ENCODE results near the gene RASSF1. TPM values are rescaled to one million over a fixed set of nuclear protein-coding genes. Genes with fewer than 3 reads are reported as not detected.

Gene RASSF1
- total RNA-seq, 1 experiment from 2014 or later, result 15.8 TPM

DNA sequence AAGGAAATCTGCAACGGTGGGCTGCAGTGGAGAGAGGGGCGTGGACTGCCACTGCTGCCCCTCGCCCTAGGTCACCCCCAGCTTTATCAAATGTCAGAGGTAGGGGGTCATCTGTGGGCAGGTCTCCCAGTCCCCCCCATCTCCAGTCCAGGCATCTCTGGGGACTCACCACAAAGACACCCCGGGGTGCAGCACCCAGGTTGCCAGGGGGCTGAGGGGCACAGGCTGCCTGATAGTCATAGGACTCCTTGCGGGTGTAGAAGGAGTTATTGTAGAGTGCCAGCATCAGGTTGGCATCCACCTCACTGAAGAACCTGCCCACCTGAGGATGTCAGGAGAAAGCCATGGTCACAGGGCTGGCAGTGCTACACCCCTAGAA lies 25.2 kb upstream of the RASSF1 start:
- Histone ChIP-seq H3K9me3 (ENCODE audit: control insufficient read depth, low read depth, low read length) (no peaks in the 10 kb centered on the region), H3T11ph (ENCODE audit: low read length) (no peak overlapping the region), H4K8ac (replicated peaks; ENCODE audit: insufficient read length, low read depth, low read length) (no peak overlapping the region), H2BK5ac (ENCODE audit: insufficient read length, low read length) (no peak overlapping the region), H3K4ac (ENCODE audit: low read depth, low read length) (no peak overlapping the region), H3K23ac (ENCODE audit: insufficient read length, low read depth, low read length) (no peak overlapping the region), H4K5ac (ENCODE audit: insufficient read length, low read depth, low read length) (no peak overlapping the region), H2BK12ac (ENCODE audit: insufficient read length, low read depth, low read length) (no peak overlapping the region), H4K20me1 (ENCODE audit: control insufficient read depth, insufficient read depth, insufficient read length) (no peaks in the 10 kb centered on the region), H2AFZ (ENCODE audit: low read length) (no peak overlapping the region), H3K9ac (ENCODE audit: extremely low read depth, insufficient read length, low read length) (no peak overlapping the region), H3K56ac (ENCODE audit: insufficient read length, low read depth, low read length) (no peak overlapping the region), H2BK20ac (ENCODE audit: low read depth, low read length, poor library complexity, severe bottlenecking) (no peak overlapping the region), H3K23me2 (ENCODE audit: insufficient read length, low read depth, low read length, poor library complexity, severe bottlenecking) (peaks cover 10% of the 10 kb centered on the region), H4K91ac (ENCODE audit: insufficient read length, low read depth, low read length) (no peak overlapping the region), H3K18ac (ENCODE audit: insufficient read length, low read depth, low read length) (no peak overlapping the region), H3K27ac (ENCODE audit: insufficient read length, low read depth, low read length) (no peak overlapping the region), H3K14ac (ENCODE audit: insufficient read depth, low read length) (no peak overlapping the region), H3K79me2 (ENCODE audit: insufficient read depth, low read length) (no peaks in the 10 kb centered on the region), H3K27me3 (ENCODE audit: insufficient read depth, low read length) (no peaks in the 10 kb centered on the region), H3K4me2 (ENCODE audit: insufficient read depth, insufficient read length, low read length) (peak overlapping the region; percentile 63), H3K79me1 (ENCODE audit: insufficient read depth, low read depth, low read length, poor library complexity, severe bottlenecking) (no peaks in the 10 kb centered on the region), H3K4me1 (ENCODE audit: insufficient read depth, low read length) (no peaks in the 10 kb centered on the region), H2BK15ac (ENCODE audit: low read depth, low read length) (no peak overlapping the region), H2BK120ac (ENCODE audit: low read depth, low read length, poor library complexity, severe bottlenecking) (no peak overlapping the region), H2AK5ac (ENCODE audit: insufficient read length, low read length) (no peak overlapping the region)
- no peak for DNase-seq
- Mint-ChIP-seq H3K4me3 (peak overlapping the region; percentile 68 to 85), H3K27me3 (ENCODE audit: low read depth) (peaks cover 17% of the 10 kb centered on the region), H3K27ac (no peak overlapping the region), H3K9me3 (no peaks in the 10 kb centered on the region; a peak in 1 of 5 replicates), H3K4me1 (peaks cover 9 to 14% of the 10 kb centered on the region in 2 experiments), H3K36me3 (ENCODE audit: insufficient read depth in 1 of 3, low read depth in 3 of 3) (no peaks in the 10 kb centered on the region)
- no CpG with 5 or more reads among the region's 5 CpGs for WGBS (ENCODE audit: extremely low coverage, insufficient read length, low lambda C conversion rate)
- TF ChIP-seq, protein P1, sequence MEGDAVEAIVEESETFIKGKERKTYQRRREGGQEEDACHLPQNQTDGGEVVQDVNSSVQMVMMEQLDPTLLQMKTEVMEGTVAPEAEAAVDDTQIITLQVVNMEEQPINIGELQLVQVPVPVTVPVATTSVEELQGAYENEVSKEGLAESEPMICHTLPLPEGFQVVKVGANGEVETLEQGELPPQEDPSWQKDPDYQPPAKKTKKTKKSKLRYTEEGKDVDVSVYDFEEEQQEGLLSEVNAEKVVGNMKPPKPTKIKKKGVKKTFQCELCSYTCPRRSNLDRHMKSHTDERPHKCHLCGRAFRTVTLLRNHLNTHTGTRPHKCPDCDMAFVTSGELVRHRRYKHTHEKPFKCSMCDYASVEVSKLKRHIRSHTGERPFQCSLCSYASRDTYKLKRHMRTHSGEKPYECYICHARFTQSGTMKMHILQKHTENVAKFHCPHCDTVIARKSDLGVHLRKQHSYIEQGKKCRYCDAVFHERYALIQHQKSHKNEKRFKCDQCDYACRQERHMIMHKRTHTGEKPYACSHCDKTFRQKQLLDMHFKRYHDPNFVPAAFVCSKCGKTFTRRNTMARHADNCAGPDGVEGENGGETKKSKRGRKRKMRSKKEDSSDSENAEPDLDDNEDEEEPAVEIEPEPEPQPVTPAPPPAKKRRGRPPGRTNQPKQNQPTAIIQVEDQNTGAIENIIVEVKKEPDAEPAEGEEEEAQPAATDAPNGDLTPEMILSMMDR (conservative IDR thresholded peaks at IDR 0.05), result no peak
